ENCODE data around the gene TGFBR1.

DNA sequence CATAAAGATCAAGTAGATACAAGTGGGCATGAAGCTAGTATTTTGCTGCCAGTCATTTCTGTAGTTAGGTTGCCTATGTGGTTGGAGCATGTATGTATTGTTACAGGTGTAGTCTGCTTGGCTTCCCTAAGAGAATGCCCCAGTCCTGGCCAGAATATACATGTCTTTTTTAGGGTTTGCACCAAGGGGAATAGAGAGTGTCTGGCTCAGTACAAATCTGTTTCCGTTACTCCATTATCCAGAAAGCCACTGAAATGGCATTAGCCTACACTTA is 23.2 kb downstream of the TGFBR1 start:
- TF ChIP-seq, protein P1, sequence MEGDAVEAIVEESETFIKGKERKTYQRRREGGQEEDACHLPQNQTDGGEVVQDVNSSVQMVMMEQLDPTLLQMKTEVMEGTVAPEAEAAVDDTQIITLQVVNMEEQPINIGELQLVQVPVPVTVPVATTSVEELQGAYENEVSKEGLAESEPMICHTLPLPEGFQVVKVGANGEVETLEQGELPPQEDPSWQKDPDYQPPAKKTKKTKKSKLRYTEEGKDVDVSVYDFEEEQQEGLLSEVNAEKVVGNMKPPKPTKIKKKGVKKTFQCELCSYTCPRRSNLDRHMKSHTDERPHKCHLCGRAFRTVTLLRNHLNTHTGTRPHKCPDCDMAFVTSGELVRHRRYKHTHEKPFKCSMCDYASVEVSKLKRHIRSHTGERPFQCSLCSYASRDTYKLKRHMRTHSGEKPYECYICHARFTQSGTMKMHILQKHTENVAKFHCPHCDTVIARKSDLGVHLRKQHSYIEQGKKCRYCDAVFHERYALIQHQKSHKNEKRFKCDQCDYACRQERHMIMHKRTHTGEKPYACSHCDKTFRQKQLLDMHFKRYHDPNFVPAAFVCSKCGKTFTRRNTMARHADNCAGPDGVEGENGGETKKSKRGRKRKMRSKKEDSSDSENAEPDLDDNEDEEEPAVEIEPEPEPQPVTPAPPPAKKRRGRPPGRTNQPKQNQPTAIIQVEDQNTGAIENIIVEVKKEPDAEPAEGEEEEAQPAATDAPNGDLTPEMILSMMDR (conservative IDR thresholded peaks at IDR 0.05; ENCODE audit: low read length), result no peak
- no peak for TF ChIP-seq EZH2phosphoT487 (IDR thresholded peaks at IDR 0.05; ENCODE audit: borderline replicate concordance)

All from Loucy (cell line).